ENCODE measurements around the gene USF3.

The USF3 gene

DNA sequence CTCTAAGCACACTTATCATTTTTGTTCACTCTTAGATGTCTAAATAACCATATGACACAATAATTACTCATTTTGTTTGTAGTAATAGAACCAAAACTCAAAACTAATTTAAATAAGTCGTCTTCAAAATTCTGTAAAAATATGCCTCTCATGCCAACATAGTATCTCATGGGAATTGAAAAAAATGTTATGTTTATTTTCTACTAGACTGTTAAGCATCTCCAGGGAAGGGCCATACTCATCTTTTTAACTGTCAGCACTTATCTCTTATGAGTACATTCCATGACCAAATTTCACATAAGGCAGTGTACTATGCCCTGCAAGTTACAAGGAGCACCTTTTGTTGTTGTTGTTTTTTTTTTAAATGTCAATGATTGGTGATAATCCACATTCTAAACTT is 18.3 kb upstream of the USF3 start:
- TF ChIP-seq, protein P1, sequence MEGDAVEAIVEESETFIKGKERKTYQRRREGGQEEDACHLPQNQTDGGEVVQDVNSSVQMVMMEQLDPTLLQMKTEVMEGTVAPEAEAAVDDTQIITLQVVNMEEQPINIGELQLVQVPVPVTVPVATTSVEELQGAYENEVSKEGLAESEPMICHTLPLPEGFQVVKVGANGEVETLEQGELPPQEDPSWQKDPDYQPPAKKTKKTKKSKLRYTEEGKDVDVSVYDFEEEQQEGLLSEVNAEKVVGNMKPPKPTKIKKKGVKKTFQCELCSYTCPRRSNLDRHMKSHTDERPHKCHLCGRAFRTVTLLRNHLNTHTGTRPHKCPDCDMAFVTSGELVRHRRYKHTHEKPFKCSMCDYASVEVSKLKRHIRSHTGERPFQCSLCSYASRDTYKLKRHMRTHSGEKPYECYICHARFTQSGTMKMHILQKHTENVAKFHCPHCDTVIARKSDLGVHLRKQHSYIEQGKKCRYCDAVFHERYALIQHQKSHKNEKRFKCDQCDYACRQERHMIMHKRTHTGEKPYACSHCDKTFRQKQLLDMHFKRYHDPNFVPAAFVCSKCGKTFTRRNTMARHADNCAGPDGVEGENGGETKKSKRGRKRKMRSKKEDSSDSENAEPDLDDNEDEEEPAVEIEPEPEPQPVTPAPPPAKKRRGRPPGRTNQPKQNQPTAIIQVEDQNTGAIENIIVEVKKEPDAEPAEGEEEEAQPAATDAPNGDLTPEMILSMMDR (conservative IDR thresholded peaks at IDR 0.05; ENCODE audit: low read depth, low read length): no peak
- Histone ChIP-seq H3K4me2 (no peak overlapping the region), H3K27me3 (ENCODE audit: insufficient read depth, low read depth) (no peaks in the 10 kb centered on the region), H3K9ac (no peak overlapping the region), H3K4me1 (ENCODE audit: low read depth, poor library complexity, severe bottlenecking) (no peaks in the 10 kb centered on the region), H2AFZ (ENCODE audit: low read depth) (no peak overlapping the region), H3K4me3 (IDR thresholded peaks at IDR 0.05; ENCODE audit: insufficient read depth, low read depth, low read length) (no peak overlapping the region), H3K79me2 (ENCODE audit: insufficient read depth, low read depth) (no peaks in the 10 kb centered on the region), H4K20me1 (ENCODE audit: insufficient read depth) (no peaks in the 10 kb centered on the region), H3K27ac (no peak overlapping the region), H3K36me3 (ENCODE audit: insufficient read depth) (no peaks in the 10 kb centered on the region)

DNA sequence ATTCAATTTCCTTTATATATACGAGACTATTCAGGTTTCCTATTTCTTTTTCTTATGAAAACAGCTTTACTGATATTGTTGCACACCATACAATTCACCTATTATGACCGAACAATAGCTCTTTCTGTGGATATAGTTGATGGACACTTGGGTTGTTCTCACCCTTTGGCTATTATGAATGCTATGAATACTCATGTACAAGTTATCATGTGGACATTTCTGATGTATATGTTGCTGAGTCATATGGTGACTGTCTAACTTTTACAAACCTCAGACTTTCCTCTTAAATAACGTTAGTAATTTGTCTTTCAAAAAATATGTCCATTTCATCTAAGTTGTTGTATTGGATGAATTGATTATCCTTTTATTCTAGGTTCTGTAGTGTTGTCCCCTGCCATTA is 15.7 kb upstream of the USF3 start:
- no peaks in the 10 kb centered on the region for H3K36me3 ChIP-seq (ENCODE audit: insufficient read depth)
- no peak overlapping the region for H2AFZ ChIP-seq (ENCODE audit: low read depth)
- H3K9ac ChIP-seq: no peak overlapping the region
- TF ChIP-seq, protein P1 (conservative IDR thresholded peaks at IDR 0.05; ENCODE audit: low read depth, low read length): no peak
- H3K27me3 ChIP-seq (ENCODE audit: insufficient read depth, low read depth): no peaks in the 10 kb centered on the region
- no peaks in the 10 kb centered on the region for H3K4me1 ChIP-seq (ENCODE audit: low read depth, poor library complexity, severe bottlenecking)
- H3K4me2 ChIP-seq: no peak overlapping the region
- H3K79me2 ChIP-seq (ENCODE audit: insufficient read depth, low read depth): no peaks in the 10 kb centered on the region
- H3K27ac ChIP-seq: no peak overlapping the region
- H3K4me3 ChIP-seq (IDR thresholded peaks at IDR 0.05; ENCODE audit: insufficient read depth, low read depth, low read length): no peak overlapping the region
- no peaks in the 10 kb centered on the region for H4K20me1 ChIP-seq (ENCODE audit: insufficient read depth)

DNA sequence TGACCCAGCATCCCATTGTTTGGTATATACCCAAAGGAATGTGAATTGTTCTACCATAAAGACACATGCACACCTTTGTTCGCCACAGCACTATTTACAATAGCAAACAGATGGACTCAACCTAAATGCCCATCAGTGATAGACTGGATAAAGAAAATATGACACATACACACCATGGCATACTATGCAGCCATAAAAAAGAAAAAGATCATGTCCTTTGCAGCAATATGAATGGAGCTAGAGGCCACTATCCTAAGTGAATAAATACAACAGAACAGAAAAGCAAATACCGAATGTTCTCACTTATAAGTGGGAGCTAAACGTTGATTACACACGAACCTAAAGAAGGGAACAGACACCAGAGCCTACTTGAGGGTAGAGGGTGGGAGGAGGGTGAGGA is 11.4 kb upstream of the USF3 start:
- no peaks in the 10 kb centered on the region for H3K36me3 ChIP-seq (ENCODE audit: insufficient read depth)
- no peak overlapping the region for H3K27ac ChIP-seq
- no peaks in the 10 kb centered on the region for H3K27me3 ChIP-seq (ENCODE audit: insufficient read depth, low read depth)
- no peak overlapping the region for H3K4me3 ChIP-seq (IDR thresholded peaks at IDR 0.05; ENCODE audit: insufficient read depth, low read depth, low read length)
- no peaks in the 10 kb centered on the region for H3K4me1 ChIP-seq (ENCODE audit: low read depth, poor library complexity, severe bottlenecking)
- no peaks in the 10 kb centered on the region for H4K20me1 ChIP-seq (ENCODE audit: insufficient read depth)
- TF ChIP-seq, protein P1 (conservative IDR thresholded peaks at IDR 0.05; ENCODE audit: low read depth, low read length): no peak
- no peak overlapping the region for H3K9ac ChIP-seq
- H2AFZ ChIP-seq (ENCODE audit: low read depth): no peak overlapping the region
- no peak overlapping the region for H3K4me2 ChIP-seq
- H3K79me2 ChIP-seq (ENCODE audit: insufficient read depth, low read depth): no peaks in the 10 kb centered on the region

DNA sequence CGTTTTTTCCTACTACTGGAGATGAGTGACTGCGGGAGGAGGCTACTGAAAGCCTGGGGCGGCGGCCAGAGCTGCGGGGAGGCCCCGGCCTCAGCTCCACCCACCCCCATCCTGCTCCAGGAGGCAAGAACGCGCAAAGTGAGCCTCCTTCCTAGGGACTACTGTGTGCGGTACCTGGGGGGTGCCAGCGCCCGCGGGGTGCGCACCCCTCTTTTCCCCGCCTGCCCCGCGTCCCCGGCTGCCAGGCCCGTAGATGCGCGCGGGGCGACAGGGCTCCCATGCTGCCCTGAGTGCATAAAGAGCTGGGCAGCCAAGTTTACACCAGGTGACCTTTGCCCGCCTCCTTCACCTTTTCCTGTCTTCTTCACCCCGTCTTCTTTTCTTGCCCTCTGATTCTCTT is 2.5 kb upstream of the USF3 start:
- H3K79me2 ChIP-seq (ENCODE audit: insufficient read depth, low read depth): peaks cover 8% of the 10 kb centered on the region; the same call in 1 of the 2 replicates
- no peaks in the 10 kb centered on the region for H3K27me3 ChIP-seq (ENCODE audit: insufficient read depth, low read depth)
- no peak overlapping the region for H3K4me2 ChIP-seq
- H3K9ac ChIP-seq: no peak overlapping the region
- H3K27ac ChIP-seq: no peak overlapping the region
- H4K20me1 ChIP-seq (ENCODE audit: insufficient read depth): no peaks in the 10 kb centered on the region
- TF ChIP-seq, protein P1 (conservative IDR thresholded peaks at IDR 0.05; ENCODE audit: low read depth, low read length): no peak
- no peak overlapping the region for H2AFZ ChIP-seq (ENCODE audit: low read depth)
- H3K4me1 ChIP-seq (ENCODE audit: low read depth, poor library complexity, severe bottlenecking): peaks cover 17% of the 10 kb centered on the region
- H3K4me3 ChIP-seq (IDR thresholded peaks at IDR 0.05; ENCODE audit: insufficient read depth, low read depth, low read length): no peak overlapping the region
- H3K36me3 ChIP-seq (ENCODE audit: insufficient read depth): no peaks in the 10 kb centered on the region

Data from KMS-11 (cell line).